ENCODE measurements around the gene CORO2A.
"Not testable (repeated sequence)": the region's sequence is repeated elsewhere in the genome, so short reads cannot be mapped to it uniquely, and the experiment has no call there.

DNA sequence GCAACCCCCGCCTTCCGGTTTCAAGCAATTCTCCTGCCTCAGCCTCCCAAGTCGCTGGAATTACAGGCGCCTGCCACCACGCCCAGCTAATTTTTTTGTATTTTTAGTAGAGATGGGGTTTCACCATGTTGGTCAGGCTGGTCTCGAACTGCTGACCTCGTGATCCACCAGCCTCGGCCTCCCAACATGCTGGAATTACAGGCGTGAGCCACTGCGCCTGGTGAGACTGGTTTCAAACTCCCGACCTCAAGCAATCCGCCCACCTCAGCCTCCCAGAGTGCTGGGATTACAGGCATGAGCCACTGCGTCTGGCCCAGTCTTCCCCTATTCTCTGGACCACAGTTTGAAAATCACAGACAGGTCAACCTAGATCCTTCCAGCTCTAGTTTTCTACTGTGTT is 68.3 kb downstream of the CORO2A start:
- not testable (repeated sequence) for TF ChIP-seq KLF1 (tag by site-specific recombination; IDR thresholded peaks at IDR 0.05); ZNF433 (tag by site-specific recombination; IDR thresholded peaks at IDR 0.05; ENCODE audit: low read depth); BCL11A (tag by site-specific recombination; IDR thresholded peaks at IDR 0.05; ENCODE audit: low read depth)
- TF ChIP-seq, protein P1, sequence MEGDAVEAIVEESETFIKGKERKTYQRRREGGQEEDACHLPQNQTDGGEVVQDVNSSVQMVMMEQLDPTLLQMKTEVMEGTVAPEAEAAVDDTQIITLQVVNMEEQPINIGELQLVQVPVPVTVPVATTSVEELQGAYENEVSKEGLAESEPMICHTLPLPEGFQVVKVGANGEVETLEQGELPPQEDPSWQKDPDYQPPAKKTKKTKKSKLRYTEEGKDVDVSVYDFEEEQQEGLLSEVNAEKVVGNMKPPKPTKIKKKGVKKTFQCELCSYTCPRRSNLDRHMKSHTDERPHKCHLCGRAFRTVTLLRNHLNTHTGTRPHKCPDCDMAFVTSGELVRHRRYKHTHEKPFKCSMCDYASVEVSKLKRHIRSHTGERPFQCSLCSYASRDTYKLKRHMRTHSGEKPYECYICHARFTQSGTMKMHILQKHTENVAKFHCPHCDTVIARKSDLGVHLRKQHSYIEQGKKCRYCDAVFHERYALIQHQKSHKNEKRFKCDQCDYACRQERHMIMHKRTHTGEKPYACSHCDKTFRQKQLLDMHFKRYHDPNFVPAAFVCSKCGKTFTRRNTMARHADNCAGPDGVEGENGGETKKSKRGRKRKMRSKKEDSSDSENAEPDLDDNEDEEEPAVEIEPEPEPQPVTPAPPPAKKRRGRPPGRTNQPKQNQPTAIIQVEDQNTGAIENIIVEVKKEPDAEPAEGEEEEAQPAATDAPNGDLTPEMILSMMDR (tag by site-specific recombination; IDR thresholded peaks at IDR 0.05), result not testable (repeated sequence)
- TF ChIP-seq, protein P2, sequence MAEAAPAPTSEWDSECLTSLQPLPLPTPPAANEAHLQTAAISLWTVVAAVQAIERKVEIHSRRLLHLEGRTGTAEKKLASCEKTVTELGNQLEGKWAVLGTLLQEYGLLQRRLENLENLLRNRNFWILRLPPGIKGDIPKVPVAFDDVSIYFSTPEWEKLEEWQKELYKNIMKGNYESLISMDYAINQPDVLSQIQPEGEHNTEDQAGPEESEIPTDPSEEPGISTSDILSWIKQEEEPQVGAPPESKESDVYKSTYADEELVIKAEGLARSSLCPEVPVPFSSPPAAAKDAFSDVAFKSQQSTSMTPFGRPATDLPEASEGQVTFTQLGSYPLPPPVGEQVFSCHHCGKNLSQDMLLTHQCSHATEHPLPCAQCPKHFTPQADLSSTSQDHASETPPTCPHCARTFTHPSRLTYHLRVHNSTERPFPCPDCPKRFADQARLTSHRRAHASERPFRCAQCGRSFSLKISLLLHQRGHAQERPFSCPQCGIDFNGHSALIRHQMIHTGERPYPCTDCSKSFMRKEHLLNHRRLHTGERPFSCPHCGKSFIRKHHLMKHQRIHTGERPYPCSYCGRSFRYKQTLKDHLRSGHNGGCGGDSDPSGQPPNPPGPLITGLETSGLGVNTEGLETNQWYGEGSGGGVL (tag by site-specific recombination; IDR thresholded peaks at IDR 0.05), result not testable (repeated sequence)
- TF ChIP-seq, protein P3, sequence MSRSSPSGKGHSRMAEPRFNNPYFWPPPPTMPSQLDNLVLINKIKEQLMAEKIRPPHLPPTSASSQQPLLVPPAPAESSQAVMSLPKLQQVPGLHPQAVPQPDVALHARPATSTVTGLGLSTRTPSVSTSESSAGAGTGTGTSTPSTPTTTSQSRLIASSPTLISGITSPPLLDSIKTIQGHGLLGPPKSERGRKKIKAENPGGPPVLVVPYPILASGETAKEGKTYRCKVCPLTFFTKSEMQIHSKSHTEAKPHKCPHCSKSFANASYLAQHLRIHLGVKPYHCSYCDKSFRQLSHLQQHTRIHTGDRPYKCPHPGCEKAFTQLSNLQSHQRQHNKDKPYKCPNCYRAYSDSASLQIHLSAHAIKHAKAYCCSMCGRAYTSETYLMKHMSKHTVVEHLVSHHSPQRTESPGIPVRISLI (tag by site-specific recombination; IDR thresholded peaks at IDR 0.05), result not testable (repeated sequence)
- TF ChIP-seq, protein P4, sequence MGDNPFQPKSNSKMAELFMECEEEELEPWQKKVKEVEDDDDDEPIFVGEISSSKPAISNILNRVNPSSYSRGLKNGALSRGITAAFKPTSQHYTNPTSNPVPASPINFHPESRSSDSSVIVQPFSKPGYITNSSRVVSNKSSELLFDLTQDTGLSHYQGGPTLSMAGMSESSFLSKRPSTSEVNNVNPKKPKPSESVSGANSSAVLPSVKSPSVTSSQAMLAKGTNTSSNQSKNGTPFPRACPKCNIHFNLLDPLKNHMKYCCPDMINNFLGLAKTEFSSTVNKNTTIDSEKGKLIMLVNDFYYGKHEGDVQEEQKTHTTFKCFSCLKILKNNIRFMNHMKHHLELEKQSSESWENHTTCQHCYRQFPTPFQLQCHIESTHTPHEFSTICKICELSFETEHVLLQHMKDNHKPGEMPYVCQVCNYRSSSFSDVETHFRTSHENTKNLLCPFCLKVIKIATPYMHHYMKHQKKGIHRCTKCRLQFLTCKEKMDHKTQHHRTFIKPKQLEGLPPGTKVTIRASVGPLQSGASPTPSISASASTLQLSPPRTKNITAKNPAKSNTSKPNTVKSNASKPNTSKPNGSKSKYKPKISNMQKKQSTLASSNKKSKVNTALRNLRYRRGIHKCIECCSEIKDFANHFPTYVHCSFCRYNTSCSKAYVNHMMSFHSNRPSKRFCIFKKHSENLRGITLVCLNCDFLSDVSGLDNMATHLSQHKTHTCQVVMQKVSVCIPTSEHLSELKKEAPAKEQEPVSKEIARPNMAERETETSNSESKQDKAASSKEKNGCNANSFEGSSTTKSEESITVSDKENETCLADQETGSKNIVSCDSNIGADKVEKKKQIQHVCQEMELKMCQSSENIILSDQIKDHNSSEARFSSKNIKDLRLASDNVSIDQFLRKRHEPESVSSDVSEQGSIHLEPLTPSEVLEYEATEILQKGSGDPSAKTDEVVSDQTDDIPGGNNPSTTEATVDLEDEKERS (tag by site-specific recombination; IDR thresholded peaks at IDR 0.05), result not testable (repeated sequence)
